Activated CD4-positive, alpha-beta T cell treated with anti-CD3 and anti-CD28 coated beads for 48 hours (primary cell): Measurements from ENCODE around the gene MAMSTR.
A peak's percentile ranks its signal among the peaks of the same experiment; 100 is the strongest.
"Not testable (repeated sequence)": the region's sequence is repeated elsewhere in the genome, so short reads cannot be mapped to it uniquely, and the experiment has no call there.

Experiments used
- DNase-seq: peaks from one replicate; pipeline ENCODE4 v3.0.0-alpha.2; 2020

The MAMSTR gene

GRCh38 chr19:48718106-48718505 is 1.4 kb downstream of the MAMSTR start:
- not testable (repeated sequence) for DNase-seq

GRCh38 chr19:48716562-48717291 is 2.8 kb downstream of the MAMSTR start:
- DNase-seq: no peak

GRCh38 chr19:48715681-48716171 is 3.8 kb downstream of the MAMSTR start:
- DNase-seq: no peak

GRCh38 chr19:48714759-48715675 is 4.5 kb downstream of the MAMSTR start:
- DNase-seq: no peak

- DNase-seq: peak; percentile 99
Observed at GRCh38 chr19:48713864-48714755, 5.4 kb downstream of the MAMSTR start.

- DNase-seq: peak; percentile 26
Observed at GRCh38 chr19:48713041-48713863, 6.3 kb downstream of the MAMSTR start.

DNA sequence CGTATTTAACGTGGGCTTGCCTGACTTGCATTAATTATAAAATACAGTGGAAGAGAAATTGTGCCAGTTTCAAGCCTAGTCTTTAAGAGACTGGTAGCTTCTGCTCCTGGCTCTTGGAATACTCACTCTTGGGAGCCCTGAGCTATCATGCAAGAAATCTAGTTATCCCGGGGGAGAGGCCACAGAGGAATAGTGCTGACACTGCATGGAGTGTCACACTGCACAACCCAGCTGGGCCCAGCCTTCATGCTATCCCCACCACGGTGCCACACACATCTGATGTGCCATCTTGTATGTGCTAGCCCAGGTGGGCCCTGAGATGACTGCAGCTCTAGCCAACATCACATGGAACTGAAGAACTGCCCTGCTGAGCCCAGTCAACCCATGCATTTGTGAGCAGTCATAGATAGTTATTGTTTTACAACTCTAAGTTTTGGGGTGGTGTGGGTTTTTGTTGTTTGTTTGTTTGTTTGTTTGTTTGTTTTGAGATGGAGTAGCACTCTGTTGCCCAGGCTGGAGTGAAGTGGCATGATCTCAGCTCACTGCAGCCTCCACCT is 8.3 kb downstream of the MAMSTR start:
- DNase-seq: no peak

DNA sequence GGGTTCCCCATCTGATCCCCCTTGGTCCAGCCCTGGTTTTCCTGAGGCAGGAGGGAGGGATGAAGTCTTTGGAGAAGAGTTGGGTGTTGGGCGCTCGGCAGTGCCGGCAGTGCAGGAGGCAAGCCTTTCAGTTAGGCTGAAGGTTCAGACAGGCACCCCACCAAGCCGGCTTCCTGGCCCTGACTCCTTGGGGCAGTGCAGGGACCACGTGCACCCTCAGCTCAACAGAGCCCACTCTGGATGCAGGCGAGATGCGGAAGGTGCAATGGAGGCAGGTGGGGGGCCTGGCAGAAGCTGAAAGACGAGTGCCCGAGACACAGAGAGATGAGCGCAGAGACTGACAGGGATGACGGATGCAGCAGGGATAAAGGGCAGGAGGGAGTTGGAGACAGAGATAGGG is 11.1 kb downstream of the MAMSTR start:
- DNase-seq: no peak

DNA sequence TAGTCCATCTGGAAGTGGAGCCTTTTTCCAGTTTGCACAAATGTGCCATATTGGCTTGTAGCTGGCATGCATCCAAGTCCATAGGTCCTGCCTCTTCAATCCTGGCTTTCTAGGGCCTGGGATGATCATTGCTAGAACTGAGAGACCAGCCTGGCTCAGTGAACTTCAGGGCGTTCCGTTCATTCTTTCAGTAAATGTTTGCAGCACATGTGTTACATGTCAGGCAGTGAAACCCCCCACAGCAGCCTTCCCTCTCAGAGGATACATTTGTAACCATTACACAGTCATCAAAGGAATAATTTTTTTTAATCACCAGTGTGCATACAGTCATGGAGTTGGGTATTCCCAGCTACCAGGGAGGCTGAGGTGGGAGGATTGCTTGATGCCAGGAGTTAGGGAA is 14.1 kb downstream of the MAMSTR start:
- DNase-seq: no peak

- DNase-seq: no peak
Observed at GRCh38 chr19:48703316-48703715, 16.2 kb downstream of the MAMSTR start.

GRCh38 chr19:48702701-48703100 is 16.8 kb downstream of the MAMSTR start:
- DNase-seq: no peak

GRCh38 chr19:48698046-48698445 is 21.5 kb downstream of the MAMSTR start:
- DNase-seq: no peak

DNA sequence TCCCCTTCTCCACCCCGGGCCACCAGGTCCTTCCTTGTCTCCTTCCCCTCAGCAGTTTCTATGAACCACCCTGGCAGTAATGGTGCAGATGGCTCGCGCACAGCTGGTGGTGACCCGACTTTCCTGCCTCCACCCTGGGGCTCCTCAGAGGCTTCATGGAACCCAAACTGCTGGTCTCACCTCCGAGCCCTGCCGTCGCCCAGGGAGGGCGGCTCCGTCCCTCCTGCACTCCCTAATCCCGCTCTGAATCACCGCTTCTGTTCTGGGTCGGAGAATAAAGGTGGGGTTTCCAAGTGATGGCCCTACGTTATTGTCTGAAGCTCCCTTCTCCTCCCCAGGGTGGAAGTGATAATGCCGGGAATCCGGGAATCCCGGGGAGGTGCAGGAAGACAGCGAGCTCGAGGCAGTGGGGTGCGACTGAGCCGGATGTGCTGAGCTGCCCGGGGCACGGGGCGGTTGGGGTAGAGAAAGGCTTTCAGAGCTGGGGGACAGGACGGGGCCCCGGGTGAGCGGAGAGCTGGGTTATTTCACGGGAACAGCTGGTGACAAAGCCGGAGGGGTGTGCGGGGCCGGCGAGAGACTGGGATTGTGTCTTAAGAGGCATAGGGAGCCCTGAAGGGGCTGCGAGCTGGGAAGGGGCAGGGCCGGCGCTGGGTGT is 23.0 kb downstream of the MAMSTR start:
- no peak for DNase-seq

- DNase-seq: no peak
Observed at GRCh38 chr19:48695743-48696352, 23.7 kb downstream of the MAMSTR start, which contains the start of gene FUT2. Gene FUT2, plus strand, starts transcription at chr19:48695971. Its CDS starts 6,986 bp downstream, at chr19:48702957.

- DNase-seq: not testable (repeated sequence)
Observed at GRCh38 chr19:48693629-48694028, 25.9 kb downstream of the MAMSTR start.

DNA sequence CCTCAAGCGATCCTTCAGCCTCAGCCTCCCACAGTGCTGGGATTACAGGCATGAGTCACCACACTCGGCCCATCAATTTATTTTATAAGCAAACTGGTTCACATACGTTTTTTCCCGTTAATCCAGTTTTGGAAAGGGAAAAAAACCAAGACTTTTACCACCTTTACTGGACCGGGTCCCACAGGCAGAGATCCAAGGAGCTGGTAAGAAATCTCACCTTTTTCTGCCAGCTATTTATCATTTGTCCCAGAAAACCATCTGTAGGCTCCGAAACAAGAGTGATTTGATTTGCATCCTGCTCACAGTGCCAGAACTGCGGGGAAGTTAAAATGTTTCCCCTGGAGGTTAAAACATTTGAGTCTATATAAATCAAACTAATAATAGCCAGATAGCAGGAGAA is 30.1 kb downstream of the MAMSTR start:
- DNase-seq: no peak

DNA sequence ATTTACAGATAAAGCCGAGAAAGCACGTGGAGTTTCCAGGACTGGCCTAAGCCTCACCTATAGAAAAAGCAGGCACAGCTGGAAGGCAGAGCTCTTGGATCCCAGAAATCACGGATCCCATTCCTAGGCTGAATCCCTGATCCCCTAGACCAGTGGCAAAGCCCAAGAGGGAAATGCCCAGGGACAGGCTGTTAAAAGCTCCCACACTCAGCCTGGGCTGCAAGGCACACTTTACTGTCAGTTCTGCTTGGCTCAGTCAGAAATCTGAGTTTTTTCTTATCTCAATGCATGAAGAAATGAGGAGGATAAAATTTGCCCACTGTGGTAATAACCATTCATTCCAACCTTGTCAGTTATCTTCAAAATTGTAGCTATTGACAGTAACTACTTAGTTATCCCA is 31.7 kb downstream of the MAMSTR start:
- DNase-seq: no peak

DNA sequence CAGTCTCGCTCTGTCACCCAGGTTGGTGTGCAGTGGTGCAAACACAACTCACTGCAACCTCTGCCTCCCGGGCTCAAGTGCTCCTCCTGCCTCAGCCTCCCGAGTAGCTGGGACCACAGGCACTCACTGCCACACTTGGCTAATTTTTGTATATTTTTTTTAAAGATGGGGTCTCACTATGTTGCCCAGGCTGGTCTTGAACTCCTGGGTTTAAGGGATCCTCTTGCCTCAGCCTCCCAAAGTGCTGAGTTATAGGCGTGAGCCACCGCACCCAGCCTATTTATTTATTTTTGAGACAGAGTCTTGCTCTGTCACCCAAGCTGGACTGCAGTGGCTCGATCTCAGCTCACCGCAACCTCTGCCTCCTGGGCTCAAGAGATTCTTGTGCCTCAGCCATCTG is 32.9 kb downstream of the MAMSTR start:
- not testable (repeated sequence) for DNase-seq

DNA sequence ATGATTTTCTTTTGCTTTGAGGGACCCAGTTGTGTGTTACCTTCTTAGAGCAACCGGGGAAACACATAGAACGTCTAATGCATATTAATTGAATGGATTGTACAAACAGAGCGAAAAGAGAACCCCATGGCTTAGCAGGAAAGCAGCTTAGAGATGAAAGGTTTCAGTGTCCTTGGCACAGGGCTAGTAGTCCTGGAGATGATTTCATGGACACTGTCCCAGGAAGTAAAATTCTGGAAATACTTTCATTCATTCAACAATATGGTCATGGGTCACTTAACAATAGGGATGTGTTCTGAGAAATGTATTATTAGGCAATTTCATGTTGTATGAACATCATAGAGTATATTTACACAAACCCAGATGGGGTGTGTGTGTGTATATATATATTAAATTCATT is 33.4 kb downstream of the MAMSTR start:
- DNase-seq: no peak

- no peak for DNase-seq
Observed at GRCh38 chr19:48685583-48685982, 33.9 kb downstream of the MAMSTR start.
